GM23338 (cell line): Measurements from ENCODE around the gene POLR1C. TPM values are rescaled to one million over a fixed set of nuclear protein-coding genes. Genes with fewer than 3 reads are reported as not detected.
A peak's percentile ranks its signal among the peaks of the same experiment; 100 is the strongest.
"Not testable (repeated sequence)": the region's sequence is repeated elsewhere in the genome, so short reads cannot be mapped to it uniquely, and the experiment has no call there.

Experiments
- ATAC-seq: fragments of 200-7000 bp; cut with Tn5 transposase; 3 replicates; pipeline ENCODE4 v1.9.1; 2020
- DNase-seq: peaks from one replicate; pipeline ENCODE4 v3.0.0-alpha.2; 2015; ENCODE audit warnings: low spot score
- H2AFZ ChIP-seq: fragments of 200-600 bp; sonication (generic); 2 replicates; pipeline ENCODE4 v1.8.0; 2016; ENCODE audit warnings: antibody characterized with exemption, mild to moderate bottlenecking, moderate library complexity
- H3F3A ChIP-seq: fragments of 200-600 bp; sonication (generic); replicated peaks from 2 replicates; pipeline ENCODE4 v1.8.0; 2017; ENCODE audit warnings: antibody characterized with exemption, mixed run types, low read depth
- H3K27ac ChIP-seq: fragments of 200-600 bp; sonication (generic); 2 replicates; pipeline ENCODE4 v1.6.1; 2016; ENCODE audit warnings: low read depth
- H3K27me3 ChIP-seq: fragments of 200-600 bp; sonication (generic); 2 replicates; pipeline ENCODE4 v1.8.0; 2016; ENCODE audit warnings: mild to moderate bottlenecking, mixed run types, moderate library complexity; ENCODE audit not compliant: insufficient read depth
- H3K36me3 ChIP-seq: fragments of 200-600 bp; sonication (generic); 2 replicates; pipeline ENCODE4 v1.8.0; 2016; ENCODE audit warnings: mild to moderate bottlenecking; ENCODE audit not compliant: insufficient read depth
- H3K4me1 ChIP-seq: fragments of 200-600 bp; sonication (generic); 2 replicates; pipeline ENCODE4 v1.8.0; 2016; ENCODE audit warnings: mild to moderate bottlenecking, moderate library complexity; ENCODE audit not compliant: insufficient read depth
- H3K4me2 ChIP-seq: fragments of 200-600 bp; sonication (generic); 2 replicates; pipeline ENCODE4 v1.7.1; 2017; ENCODE audit warnings: mixed run types
- H3K4me3 ChIP-seq: fragments of 200-600 bp; sonication (generic); 2 replicates; pipeline ENCODE4 v1.6.1; 2016; ENCODE audit warnings: mixed run types
- H3K79me2 ChIP-seq: fragments of 200-600 bp; sonication (generic); replicated peaks from 2 replicates; pipeline ENCODE4 v1.8.0; 2017; ENCODE audit warnings: mild to moderate bottlenecking; ENCODE audit not compliant: insufficient read depth
- H3K9me2 ChIP-seq: fragments of 200-600 bp; sonication (generic); 2 replicates; pipeline ENCODE4 v1.8.0; 2017; ENCODE audit not compliant: insufficient read depth
- H4K20me1 ChIP-seq: fragments of 200-600 bp; sonication (generic); replicated peaks from 2 replicates; pipeline ENCODE4 v1.8.0; 2017; ENCODE audit warnings: mild to moderate bottlenecking; ENCODE audit not compliant: insufficient read depth
- H3K27ac Mint-ChIP-seq: 2 replicates; pipeline ENCODE4 v1.8.0; 2020; ENCODE audit warnings: inconsistent platforms, mild to moderate bottlenecking, moderate library complexity, mixed read lengths
- H3K27me3 Mint-ChIP-seq: 3 replicates; pipeline ENCODE4 v1.8.0; 2022; ENCODE audit warnings: low read depth, mild to moderate bottlenecking, moderate library complexity, mixed read lengths, inconsistent platforms; ENCODE audit not compliant: insufficient read depth, poor library complexity
- H3K36me3 Mint-ChIP-seq: 3 replicates; pipeline ENCODE4 v1.8.0; 2021; ENCODE audit warnings: low read depth, mild to moderate bottlenecking, inconsistent platforms, moderate library complexity, mixed read lengths
- H3K4me1 Mint-ChIP-seq: 3 replicates; pipeline ENCODE4 v1.8.0; 2020; ENCODE audit warnings: mild to moderate bottlenecking, inconsistent platforms, mixed read lengths
- H3K4me3 Mint-ChIP-seq: 3 replicates; pipeline ENCODE4 v1.8.0; 2021; ENCODE audit warnings: moderate library complexity, mild to moderate bottlenecking, inconsistent platforms, mixed read lengths
- H3K9me3 Mint-ChIP-seq: 3 replicates; pipeline ENCODE4 v1.8.0; 2020; ENCODE audit warnings: moderate library complexity, mild to moderate bottlenecking, inconsistent platforms, mixed read lengths
- CREB1 ChIP-seq: fragments of 250-450 bp; sonication (Bioruptor Pico); IDR thresholded peaks from 2 replicates; pipeline ENCODE4 v1.5.0; 2020; ENCODE audit warnings: low read depth, mild to moderate bottlenecking, moderate library complexity
- CTCF ChIP-seq, 2 experiments: fragments of 200-600 bp in 1 of 2; sonication (generic) in 1 of 2; conservative IDR thresholded peaks; 2 replicates each; pipeline versions ENCODE4 v1.5.1 to v1.6.1; 2016 to 2017; ENCODE audit warnings: antibody characterized with exemption in 2 of 2, low read depth in 2 of 2, mild to moderate bottlenecking in 2 of 2, moderate library complexity in 1 of 2
- ETS1 ChIP-seq: IDR thresholded peaks from 2 replicates; pipeline ENCODE4 v1.6.1; 2016; ENCODE audit warnings: antibody characterized with exemption
- EZH2 ChIP-seq: fragments of 200-600 bp; sonication (generic); IDR thresholded peaks from one replicate; pipeline ENCODE4 v1.8.0; 2017; ENCODE audit warnings: antibody characterized with exemption, mild to moderate bottlenecking, low read depth; ENCODE audit not compliant: unreplicated experiment
- POLR2AphosphoS5 ChIP-seq: IDR thresholded peaks from 2 replicates; pipeline ENCODE4 v1.6.1; 2016; ENCODE audit warnings: antibody characterized with exemption, low read depth
- REST ChIP-seq: IDR thresholded peaks from one replicate; pipeline ENCODE4 v1.6.1; 2018; ENCODE audit warnings: antibody characterized with exemption; ENCODE audit not compliant: unreplicated experiment
- ZNF114 ChIP-seq: fragments of 250-450 bp; sonication (Bioruptor Pico); IDR thresholded peaks from 2 replicates; pipeline ENCODE4 v1.5.0; 2020; ENCODE audit warnings: mild to moderate bottlenecking, moderate library complexity
- long read RNA-seq: library from polyadenylated mRNA; unstranded; transcript quantifications from one replicate; pipeline ENCODE4 v2.0.0, GENCODE V29; 2020; ENCODE audit not compliant: unreplicated experiment
- polyA plus RNA-seq: library from polyadenylated mRNA; unstranded; fragments of >200 nt; fragmentation: Nextera tagmentation; extraction: Ambion mirVana; gene quantifications from 2 replicates; pipeline ENCODE4 v1.2.1, GENCODE V29; 2016
- total RNA-seq: library from RNA; depleted of rRNA; stranded (reverse); fragments of >200 nt; shearing (Covaris generic); gene quantifications from 2 replicates; pipeline ENCODE4 v1.2.3, GENCODE V29; 2014; rRNA removed

The POLR1C gene
- 18.1 and 26.6 TPM in 2 replicates for total RNA-seq
- 47.0 and 48.9 TPM in 2 replicates for polyA plus RNA-seq
- long read RNA-seq, transcript POLR1C-203 (9 exons, 1,355 nt), result major isoform, 14 of 20 reads
- long read RNA-seq, partial matches to known transcripts, result 0 of 20 reads
- long read RNA-seq, other reads (novel, unspliced or antisense), result 5 of 20 reads

- H3K36me3 Mint-ChIP-seq, result peaks cover 36% of the 10 kb centered on the region
- Histone ChIP-seq H3K9me2 (no peaks in the 10 kb centered on the region), H4K20me1 (peaks cover 3% of the 10 kb centered on the region), H3K36me3 (peaks cover 43% of the 10 kb centered on the region), H3F3A (peaks cover 27% of the 10 kb centered on the region), H3K4me1 (peaks cover 14% of the 10 kb centered on the region), H2AFZ (peak within 1 kb of the TSS; percentile 88; the same call in 1 of the 2 replicates), H3K4me3 (peak within 1 kb of the TSS; percentile 90), H3K79me2 (peaks cover 46% of the 10 kb centered on the region), H3K27me3 (no peaks in the 10 kb centered on the region), H3K27ac (peak within 1 kb of the TSS; percentile 46; the same call in 1 of the 2 replicates), H3K4me2 (peak within 1 kb of the TSS; percentile 97)
- DNase-seq, result peak; percentile 100
- H3K27ac Mint-ChIP-seq, result no peak within 1 kb of the TSS
- H3K27me3 Mint-ChIP-seq, result peaks cover 9% of the 10 kb centered on the region
- TF ChIP-seq CTCF (conservative IDR thresholded peaks at IDR 0.05; ENCODE audit: low read depth in 2 of 2) (no peak), ZNF114 (CRISPR knock-in tag) (no peak), REST (no peak), POLR2AphosphoS5 (peak; percentile 95), CREB1 (CRISPR knock-in tag) (no peak), ETS1 (peak; percentile 68), EZH2 (no peak)
- H3K9me3 Mint-ChIP-seq, result no peaks in the 10 kb centered on the region
- ATAC-seq, result peak; percentile 91
- H3K4me3 Mint-ChIP-seq, result no peak within 1 kb of the TSS
- peaks cover 21% of the 10 kb centered on the region for H3K4me1 Mint-ChIP-seq
Observed at GRCh38 chr6:43516697-43517504, at the start of gene POLR1C, which contains the start of gene YIPF3. Gene POLR1C, plus strand, starts transcription at chr6:43517089. Its CDS starts 21 bp downstream, at chr6:43517110. Gene YIPF3, minus strand, starts transcription at chr6:43516926. Its CDS starts 119 bp downstream, at chr6:43516807.

- not testable (repeated sequence) for H3K4me1 Mint-ChIP-seq, H3K4me1 ChIP-seq, DNase-seq, H3K36me3 ChIP-seq, H4K20me1 ChIP-seq, H3K9me2 ChIP-seq, H3K4me2 ChIP-seq, H3K27ac ChIP-seq, H3K27ac Mint-ChIP-seq, H3K4me3 ChIP-seq, H3K36me3 Mint-ChIP-seq, ATAC-seq, H3F3A ChIP-seq, H2AFZ ChIP-seq, H3K4me3 Mint-ChIP-seq, H3K27me3 Mint-ChIP-seq, H3K27me3 ChIP-seq, H3K79me2 ChIP-seq, H3K9me3 Mint-ChIP-seq
Observed at GRCh38 chr6:43467265-43467664, 49.6 kb upstream of the POLR1C start.
